Measurements from ENCODE around the gene TRPT1. TPM values are rescaled to one million over a fixed set of nuclear protein-coding genes. Genes with fewer than 3 reads are reported as not detected.

Gene TRPT1, protein sequence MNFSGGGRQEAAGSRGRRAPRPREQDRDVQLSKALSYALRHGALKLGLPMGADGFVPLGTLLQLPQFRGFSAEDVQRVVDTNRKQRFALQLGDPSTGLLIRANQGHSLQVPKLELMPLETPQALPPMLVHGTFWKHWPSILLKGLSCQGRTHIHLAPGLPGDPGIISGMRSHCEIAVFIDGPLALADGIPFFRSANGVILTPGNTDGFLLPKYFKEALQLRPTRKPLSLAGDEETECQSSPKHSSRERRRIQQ
- 39.2 TPM for total RNA-seq
- 103 TPM for polyA plus RNA-seq (ENCODE audit: insufficient read depth, low read depth, low replicate concordance)
- long read RNA-seq, donor 1, transcript TRPT1-201 (8 exons, 962 nt) = major isoform, 7 of 10 reads
- long read RNA-seq, donor 1, partial matches to known transcripts = 0 of 10 reads
- long read RNA-seq, donor 1, other reads (novel, unspliced or antisense) = 0 of 10 reads
- long read RNA-seq, donor 2, transcript TRPT1-201 (8 exons, 962 nt) = major isoform, 6 of 233 reads
- long read RNA-seq, donor 2, partial matches to known transcripts = 104 of 233 reads
- long read RNA-seq, donor 2, other reads (novel, unspliced or antisense) = 122 of 233 reads
- long read RNA-seq, donor 3, transcript TRPT1-203 (7 exons, 865 nt) = major isoform, 6 of 12 reads
- long read RNA-seq, donor 3, partial matches to known transcripts = 0 of 12 reads
- long read RNA-seq, donor 3, other reads (novel, unspliced or antisense) = 0 of 12 reads
- long read RNA-seq, donor 4, partial matches to known transcripts = 0 of 5 reads
- long read RNA-seq, donor 4, other reads (novel, unspliced or antisense) = 0 of 5 reads
- long read RNA-seq, donor 5, partial matches to known transcripts = 0 of 2 reads
- long read RNA-seq, donor 5, other reads (novel, unspliced or antisense) = 0 of 2 reads
- long read RNA-seq, donor 6, partial matches to known transcripts = 0 of 7 reads
- long read RNA-seq, donor 6, other reads (novel, unspliced or antisense) = 0 of 7 reads
- long read RNA-seq, donor 7, transcript TRPT1-201 (8 exons, 962 nt) = major isoform, 7 of 42 reads
- long read RNA-seq, donor 7, partial matches to known transcripts = 7 of 42 reads
- long read RNA-seq, donor 7, other reads (novel, unspliced or antisense) = 24 of 42 reads
- long read RNA-seq, donor 8, transcript TRPT1-201 (8 exons, 962 nt) = major isoform, 12 of 21 reads
- long read RNA-seq, donor 8, transcript TRPT1-203 (7 exons, 865 nt) = minor isoform, 8 of 21 reads
- long read RNA-seq, donor 8, partial matches to known transcripts = 0 of 21 reads
- long read RNA-seq, donor 8, other reads (novel, unspliced or antisense) = 0 of 21 reads
- long read RNA-seq, donor 9, transcript TRPT1-203 (7 exons, 865 nt) = major isoform, 6 of 8 reads
- long read RNA-seq, donor 9, partial matches to known transcripts = 0 of 8 reads
- long read RNA-seq, donor 9, other reads (novel, unspliced or antisense) = 0 of 8 reads
- long read RNA-seq, donor 10, partial matches to known transcripts = 84 of 125 reads
- long read RNA-seq, donor 10, other reads (novel, unspliced or antisense) = 36 of 125 reads

DNA sequence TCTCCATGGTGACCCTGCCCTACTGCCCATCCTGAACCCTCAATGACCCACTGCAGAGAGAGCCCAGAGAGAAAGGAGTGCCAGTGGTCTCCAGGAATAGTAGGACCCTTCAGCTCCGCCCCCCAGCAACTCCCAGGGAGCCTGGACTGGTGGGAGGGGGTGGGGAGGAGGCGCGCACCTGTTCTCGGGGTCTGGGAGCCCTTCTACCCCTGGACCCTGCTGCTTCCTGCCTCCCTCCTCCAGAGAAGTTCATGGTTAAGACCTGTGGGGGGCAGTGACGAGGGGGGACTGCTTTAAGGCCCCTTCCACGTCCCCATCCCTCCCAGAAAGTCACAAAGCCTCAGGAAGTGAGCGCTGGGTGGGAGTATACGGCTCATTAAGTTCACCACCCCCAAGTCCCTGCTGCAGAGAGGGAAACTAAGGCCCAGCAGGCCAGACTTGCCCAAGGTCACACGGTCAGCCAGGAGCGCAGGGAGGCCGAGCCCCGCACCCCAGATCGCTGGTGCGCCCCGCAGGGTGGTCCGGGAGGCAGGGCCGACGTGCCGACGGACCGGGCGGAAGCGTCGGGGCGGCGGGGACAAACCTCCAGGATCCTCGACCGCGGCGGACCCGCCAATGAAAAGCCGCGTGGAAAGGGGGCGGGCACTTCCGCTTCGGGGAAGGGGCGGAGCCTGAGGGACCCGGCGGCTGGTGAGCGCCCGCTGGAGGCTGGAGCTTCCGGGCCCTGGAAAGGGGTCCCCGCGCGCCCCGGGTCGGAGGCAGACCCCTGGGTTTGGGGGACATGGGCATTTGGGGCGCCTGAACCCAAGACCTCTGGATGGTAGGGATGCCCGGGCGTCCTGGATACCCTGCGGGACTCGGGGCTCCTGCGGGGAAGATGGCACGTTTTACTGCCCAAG lies at the start of gene TRPT1, which contains the start of gene NUDT22:
Gene TRPT1 (minus strand): TSS at position 579 of the 899 bp plus-strand sequence. CDS start 326 bp downstream, at position 253.
Gene NUDT22 (plus strand): TSS at position 667 of the 899 bp plus-strand sequence. CDS start 379 bp downstream, outside the sequence.
- Histone ChIP-seq H3K4me3 (ENCODE audit: low read length in 3 of 3) (peak within 1 kb of the TSS; percentile 74 to 91 (median 86)), H3K27ac (ENCODE audit: low read depth in 2 of 2, low read length in 2 of 2) (peak within 1 kb of the TSS; percentile 97), H3K27me3 (ENCODE audit: control insufficient read depth, insufficient read depth, low read length) (no peaks in the 10 kb centered on the region), H3K9ac (ENCODE audit: low read length in 3 of 3) (peak within 1 kb of the TSS; percentile 55 to 98 (median 96)), H3K9me3 (ENCODE audit: control insufficient read depth in 2 of 3, insufficient read depth in 1 of 3, low read length in 3 of 3) (no peaks in the 10 kb centered on the region), H3K36me3 (ENCODE audit: control insufficient read depth in 2 of 3, insufficient read depth in 3 of 3, low read length in 3 of 3) (no peaks in the 10 kb centered on the region), H3K4me1 (ENCODE audit: control insufficient read depth in 2 of 3, insufficient read depth in 2 of 3, low read depth in 1 of 3, low read length in 3 of 3) (peaks cover 0 to 28% (median 21%) of the 10 kb centered on the region in 3 donors)
- TF ChIP-seq, protein P1, sequence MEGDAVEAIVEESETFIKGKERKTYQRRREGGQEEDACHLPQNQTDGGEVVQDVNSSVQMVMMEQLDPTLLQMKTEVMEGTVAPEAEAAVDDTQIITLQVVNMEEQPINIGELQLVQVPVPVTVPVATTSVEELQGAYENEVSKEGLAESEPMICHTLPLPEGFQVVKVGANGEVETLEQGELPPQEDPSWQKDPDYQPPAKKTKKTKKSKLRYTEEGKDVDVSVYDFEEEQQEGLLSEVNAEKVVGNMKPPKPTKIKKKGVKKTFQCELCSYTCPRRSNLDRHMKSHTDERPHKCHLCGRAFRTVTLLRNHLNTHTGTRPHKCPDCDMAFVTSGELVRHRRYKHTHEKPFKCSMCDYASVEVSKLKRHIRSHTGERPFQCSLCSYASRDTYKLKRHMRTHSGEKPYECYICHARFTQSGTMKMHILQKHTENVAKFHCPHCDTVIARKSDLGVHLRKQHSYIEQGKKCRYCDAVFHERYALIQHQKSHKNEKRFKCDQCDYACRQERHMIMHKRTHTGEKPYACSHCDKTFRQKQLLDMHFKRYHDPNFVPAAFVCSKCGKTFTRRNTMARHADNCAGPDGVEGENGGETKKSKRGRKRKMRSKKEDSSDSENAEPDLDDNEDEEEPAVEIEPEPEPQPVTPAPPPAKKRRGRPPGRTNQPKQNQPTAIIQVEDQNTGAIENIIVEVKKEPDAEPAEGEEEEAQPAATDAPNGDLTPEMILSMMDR (IDR thresholded peaks at IDR 0.05; ENCODE audit: borderline replicate concordance, extremely low read depth, insufficient read depth) = no peak
- intact Hi-C loops (cut with DNase I) = no loop called here
- FAIRE-seq = no peak
- DNase-seq = peak; percentile 94 to 97 (median 95)

DNA sequence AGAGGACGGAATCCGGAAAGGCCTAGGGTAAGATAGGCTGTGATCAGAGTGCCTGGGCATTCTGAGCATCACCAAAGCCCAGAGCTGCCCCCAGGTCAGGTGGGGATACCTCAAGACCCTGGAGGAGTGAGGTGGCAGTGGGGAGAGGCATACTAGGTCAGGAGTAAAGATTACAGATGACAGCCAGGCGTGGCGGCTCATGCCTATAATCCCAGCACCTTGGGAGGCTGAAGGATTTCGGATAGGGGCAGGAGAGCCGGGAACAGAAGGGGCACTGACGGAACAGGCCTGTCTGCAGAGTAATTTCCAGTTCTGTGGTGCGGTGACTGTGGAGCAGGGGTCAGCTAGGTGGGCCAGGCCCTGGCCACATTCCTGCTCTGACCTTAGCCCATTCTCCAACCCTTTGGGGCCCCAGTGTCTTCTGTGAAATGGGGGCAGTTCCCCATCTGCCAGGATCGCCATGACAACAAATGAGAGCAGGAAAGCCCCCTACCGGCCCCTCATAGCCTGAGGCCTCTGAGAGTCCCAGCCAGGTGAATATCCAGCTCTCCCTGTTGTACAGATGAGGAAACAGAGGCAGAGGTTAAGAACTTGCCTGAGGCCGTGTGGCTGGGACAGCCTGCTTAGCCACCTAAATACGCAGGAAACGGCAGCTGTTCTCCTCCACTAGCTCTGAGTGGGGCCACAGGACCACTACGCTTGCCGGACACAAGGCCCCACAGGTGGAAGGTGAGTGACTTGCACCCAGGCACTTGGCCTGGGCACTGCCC lies 49.2 kb upstream of the TRPT1 start:
- Histone ChIP-seq H3K9ac (ENCODE audit: low read length in 3 of 3) (no peak overlapping the region), H3K27me3 (ENCODE audit: control insufficient read depth, insufficient read depth, low read length) (no peaks in the 10 kb centered on the region), H3K36me3 (ENCODE audit: control insufficient read depth in 2 of 3, insufficient read depth in 3 of 3, low read length in 3 of 3) (peaks cover 0 to 4% (median 2%) of the 10 kb centered on the region in 3 donors), H3K27ac (ENCODE audit: low read depth in 2 of 2, low read length in 2 of 2) (no peak overlapping the region), H3K4me3 (ENCODE audit: low read length in 3 of 3) (no peak overlapping the region), H3K4me1 (ENCODE audit: control insufficient read depth in 2 of 3, insufficient read depth in 2 of 3, low read depth in 1 of 3, low read length in 3 of 3) (peaks cover 0 to 4% (median 0%) of the 10 kb centered on the region in 3 donors), H3K9me3 (ENCODE audit: control insufficient read depth in 2 of 3, insufficient read depth in 1 of 3, low read length in 3 of 3) (no peaks in the 10 kb centered on the region)
- DNase-seq (no peak), FAIRE-seq (no peak)
- intact Hi-C loops (cut with DNase I) = no loop called here
- TF ChIP-seq, protein P1 (IDR thresholded peaks at IDR 0.05; ENCODE audit: borderline replicate concordance, extremely low read depth, insufficient read depth) = no peak
